ENCODE results near the gene PRR5L.

GRCh38 chr11:36446135-36446534, 150.0 kb downstream of the PRR5L start:
- TF ChIP-seq, protein P1, sequence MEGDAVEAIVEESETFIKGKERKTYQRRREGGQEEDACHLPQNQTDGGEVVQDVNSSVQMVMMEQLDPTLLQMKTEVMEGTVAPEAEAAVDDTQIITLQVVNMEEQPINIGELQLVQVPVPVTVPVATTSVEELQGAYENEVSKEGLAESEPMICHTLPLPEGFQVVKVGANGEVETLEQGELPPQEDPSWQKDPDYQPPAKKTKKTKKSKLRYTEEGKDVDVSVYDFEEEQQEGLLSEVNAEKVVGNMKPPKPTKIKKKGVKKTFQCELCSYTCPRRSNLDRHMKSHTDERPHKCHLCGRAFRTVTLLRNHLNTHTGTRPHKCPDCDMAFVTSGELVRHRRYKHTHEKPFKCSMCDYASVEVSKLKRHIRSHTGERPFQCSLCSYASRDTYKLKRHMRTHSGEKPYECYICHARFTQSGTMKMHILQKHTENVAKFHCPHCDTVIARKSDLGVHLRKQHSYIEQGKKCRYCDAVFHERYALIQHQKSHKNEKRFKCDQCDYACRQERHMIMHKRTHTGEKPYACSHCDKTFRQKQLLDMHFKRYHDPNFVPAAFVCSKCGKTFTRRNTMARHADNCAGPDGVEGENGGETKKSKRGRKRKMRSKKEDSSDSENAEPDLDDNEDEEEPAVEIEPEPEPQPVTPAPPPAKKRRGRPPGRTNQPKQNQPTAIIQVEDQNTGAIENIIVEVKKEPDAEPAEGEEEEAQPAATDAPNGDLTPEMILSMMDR (IDR thresholded peaks at IDR 0.05) = no peak
- TF ChIP-seq EZH2 (IDR thresholded peaks at IDR 0.05; ENCODE audit: borderline replicate concordance, insufficient read depth, low read depth, low read length, poor library complexity, severe bottlenecking) = no peak
